ENCODE data around the gene PLAAT3.
"Not testable (repeated sequence)": the region's sequence is repeated elsewhere in the genome, so short reads cannot be mapped to it uniquely, and the experiment has no call there.

Gene PLAAT3

GRCh38 chr11:63608353-63609345, 5.6 kb downstream of the PLAAT3 start:
- DNase-seq, result no peak

- DNase-seq, result no peak
Observed at GRCh38 chr11:63603180-63603518, 11.1 kb downstream of the PLAAT3 start.

DNA sequence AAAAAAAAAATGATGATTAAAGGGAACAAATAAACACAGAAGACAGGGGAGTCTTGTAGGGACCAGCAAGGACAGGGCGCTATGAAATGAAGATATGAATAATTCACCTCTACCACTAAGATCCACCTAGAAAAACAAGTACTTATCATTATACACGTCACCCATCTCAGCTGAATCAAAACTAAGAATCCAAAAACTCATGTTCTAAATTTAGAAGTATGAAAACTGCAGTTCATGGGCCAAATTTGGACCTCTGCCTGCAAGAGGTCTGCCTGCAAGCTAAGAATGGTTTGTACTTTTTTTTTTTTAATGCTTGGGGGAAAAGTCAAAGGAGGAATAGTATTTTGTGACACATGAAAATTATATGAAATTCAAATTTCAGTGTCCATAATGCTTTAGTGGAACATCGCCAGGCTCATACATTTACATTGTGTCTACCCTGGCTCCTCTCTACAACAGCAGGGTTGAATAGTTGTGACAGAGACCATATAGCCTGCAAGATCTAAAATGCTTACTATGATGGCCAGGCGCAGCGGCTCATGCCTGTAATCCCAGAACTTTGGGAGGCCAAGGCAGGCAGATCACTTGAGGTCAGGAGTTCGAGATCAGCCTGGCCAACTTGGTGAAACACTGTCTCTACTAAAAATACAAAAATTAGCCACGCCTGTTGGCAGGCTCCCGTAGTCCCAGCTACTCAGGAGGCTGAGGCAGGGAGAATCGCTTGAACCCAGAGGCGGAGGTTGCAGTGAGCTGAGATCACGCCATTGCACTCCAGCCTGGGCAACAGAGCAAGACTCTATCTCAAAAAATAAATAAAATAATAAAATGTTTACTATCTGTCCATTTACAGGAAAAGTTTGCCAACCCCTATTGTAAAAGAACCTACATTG, 11.7 kb downstream of the PLAAT3 start:
- not testable (repeated sequence) for DNase-seq

DNA sequence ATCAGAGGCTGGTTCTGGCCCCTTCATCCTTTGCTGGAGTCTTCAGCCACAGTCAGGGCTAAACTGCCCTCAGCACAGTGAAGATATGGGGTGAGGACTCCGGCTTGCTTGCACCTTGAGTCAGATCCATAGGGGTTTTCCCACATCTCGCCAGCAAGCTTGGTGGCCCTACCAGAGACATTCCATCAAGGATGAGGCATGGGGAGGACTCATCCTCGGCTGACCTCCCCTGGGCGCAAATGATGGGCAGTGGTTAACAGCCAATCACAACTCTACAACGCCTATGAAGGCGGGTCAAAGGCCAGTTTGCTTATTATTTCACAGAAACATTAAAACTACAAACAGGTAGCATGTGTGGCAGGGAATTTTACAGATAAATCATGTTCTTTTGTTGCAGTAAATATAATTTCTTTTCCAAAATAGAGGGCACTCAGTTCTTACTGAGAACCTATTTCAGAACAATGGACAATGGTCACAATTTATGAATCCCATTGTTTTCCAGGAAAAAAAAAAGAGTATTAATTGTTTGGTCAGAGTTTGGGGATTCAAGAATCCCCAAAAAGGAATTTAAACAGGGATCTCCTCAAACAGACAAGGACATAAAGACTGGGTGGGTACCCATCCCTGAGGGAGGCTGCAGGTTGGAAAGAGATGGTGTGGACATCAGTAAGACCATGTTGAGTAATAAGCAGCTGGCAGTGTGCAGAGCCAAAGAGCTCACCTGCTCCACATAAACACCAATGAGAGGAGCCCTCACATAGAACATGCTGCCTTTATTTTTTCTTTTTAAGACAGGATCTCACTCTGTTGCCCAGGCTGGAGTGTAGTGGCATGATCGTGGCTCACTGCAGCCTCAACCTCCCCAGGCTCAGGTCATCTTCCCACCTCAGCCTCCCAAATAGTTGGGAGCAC, 14.8 kb downstream of the PLAAT3 start:
- no peak for DNase-seq

GRCh38 chr11:63598556-63598955, 15.7 kb downstream of the PLAAT3 start:
- DNase-seq, result no peak

GRCh38 chr11:63595296-63595695, 18.9 kb downstream of the PLAAT3 start:
- no peak for DNase-seq

- no peak for DNase-seq
Observed at GRCh38 chr11:63592975-63593395, 21.2 kb downstream of the PLAAT3 start.

DNA sequence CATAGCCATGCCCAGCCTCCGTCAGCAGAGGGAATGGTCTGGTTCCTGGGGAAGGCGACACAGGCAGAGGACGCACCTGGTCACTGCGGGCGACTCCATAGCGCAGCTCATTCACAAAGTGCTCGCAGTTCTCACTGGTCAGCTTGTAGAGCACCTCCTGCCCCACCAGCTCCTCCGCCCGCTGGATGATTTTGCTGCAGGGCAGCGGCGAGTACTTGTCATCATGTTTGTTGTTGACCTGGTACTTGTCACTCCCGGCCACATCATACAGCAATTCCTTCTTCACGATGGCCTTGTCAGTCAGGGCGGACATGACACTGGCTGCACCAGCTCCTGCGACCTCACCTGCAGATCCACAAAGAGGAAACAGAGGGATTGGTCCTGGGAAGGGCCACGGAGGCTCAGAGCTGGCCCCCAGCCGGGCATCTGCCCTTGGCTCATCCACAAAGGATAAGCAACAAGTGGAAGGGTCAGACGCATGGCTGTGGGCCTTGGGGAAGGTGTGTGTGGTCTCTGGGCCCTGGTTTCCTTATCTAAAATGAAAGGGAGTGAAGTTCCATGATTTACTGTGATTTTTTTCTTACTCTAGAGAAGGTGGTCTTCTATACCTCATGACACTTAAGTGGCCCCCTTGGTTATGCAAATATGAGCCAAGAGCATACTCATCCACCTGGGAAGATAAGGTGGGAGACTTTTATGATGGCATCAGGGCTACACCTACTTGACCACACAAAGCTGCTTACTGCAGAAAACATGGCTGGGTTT, 24.0 kb downstream of the PLAAT3 start:
- DNase-seq, result no peak

- DNase-seq, result no peak
Observed at GRCh38 chr11:63589000-63589399, 25.2 kb downstream of the PLAAT3 start.

GRCh38 chr11:63586451-63587166, 27.6 kb downstream of the PLAAT3 start:
- no peak for DNase-seq

- DNase-seq, result no peak
Observed at GRCh38 chr11:63583357-63583677, 30.9 kb downstream of the PLAAT3 start.

- not testable (repeated sequence) for DNase-seq
Observed at GRCh38 chr11:63581224-63581623, 33.0 kb downstream of the PLAAT3 start.

GRCh38 chr11:63578882-63579281, 35.4 kb downstream of the PLAAT3 start:
- DNase-seq, result not testable (repeated sequence)

- no peak for DNase-seq
Observed at GRCh38 chr11:63574856-63575602, 39.2 kb downstream of the PLAAT3 start.

GRCh38 chr11:63573881-63574855, 40.1 kb downstream of the PLAAT3 start:
- DNase-seq, result no peak

- no peak for DNase-seq
Observed at GRCh38 chr11:63572026-63572688, 42.1 kb downstream of the PLAAT3 start.

GRCh38 chr11:63569570-63569969, 44.7 kb downstream of the PLAAT3 start:
- DNase-seq, result no peak

GRCh38 chr11:63567044-63567840, 47.0 kb downstream of the PLAAT3 start:
- no peak for DNase-seq

Data from NCI-H510A (cell line).